H9 (cell line): Measurements from ENCODE around the gene LCNL1. TPM values are rescaled to one million over a fixed set of nuclear protein-coding genes. Genes with fewer than 3 reads are reported as not detected.

ENCODE experiments used
- DNase-seq: peaks from one replicate; pipeline ENCODE4 v3.0.0-alpha.2; 2017
- H2AFZ ChIP-seq: one replicate; pipeline ENCODE4 v1.6.1; 2013; ENCODE audit warnings: mild to moderate bottlenecking, low read length, control low read depth, moderate library complexity
- H2AK5ac ChIP-seq: 2 replicates; pipeline ENCODE4 v1.6.1; 2013; ENCODE audit warnings: low read length, control low read depth, mixed read lengths; ENCODE audit not compliant: insufficient read length
- H2BK120ac ChIP-seq: one replicate; pipeline ENCODE4 v1.6.1; 2013; ENCODE audit warnings: low read depth, mild to moderate bottlenecking, low read length, control low read depth, inconsistent platforms; ENCODE audit not compliant: poor library complexity, severe bottlenecking
- H2BK12ac ChIP-seq: 2 replicates; pipeline ENCODE4 v1.6.1; 2013; ENCODE audit warnings: low read length, control low read depth, mixed read lengths, low read depth; ENCODE audit not compliant: insufficient read length
- H2BK15ac ChIP-seq: 2 replicates; pipeline ENCODE4 v1.6.1; 2013; ENCODE audit warnings: low read depth, low read length, control low read depth
- H2BK20ac ChIP-seq: one replicate; pipeline ENCODE4 v1.6.1; 2013; ENCODE audit warnings: low read depth, mild to moderate bottlenecking, low read length, control low read depth, inconsistent platforms; ENCODE audit not compliant: poor library complexity, severe bottlenecking
- H2BK5ac ChIP-seq: 2 replicates; pipeline ENCODE4 v1.6.1; 2013; ENCODE audit warnings: low read length, control low read depth, mixed read lengths; ENCODE audit not compliant: insufficient read length
- H3K14ac ChIP-seq: 2 replicates; pipeline ENCODE4 v1.6.1; 2013; ENCODE audit warnings: low read length, control low read depth; ENCODE audit not compliant: insufficient read depth
- H3K18ac ChIP-seq: 2 replicates; pipeline ENCODE4 v1.6.1; 2013; ENCODE audit warnings: low read depth, mild to moderate bottlenecking, mixed read lengths, low read length, control low read depth; ENCODE audit not compliant: insufficient read length
- H3K23ac ChIP-seq: 2 replicates; pipeline ENCODE4 v1.6.1; 2013; ENCODE audit warnings: low read length, control low read depth, mixed read lengths, low read depth; ENCODE audit not compliant: insufficient read length
- H3K23me2 ChIP-seq: 2 replicates; pipeline ENCODE4 v1.6.1; 2013; ENCODE audit warnings: low read depth, mild to moderate bottlenecking, mixed read lengths, low read length, control low read depth; ENCODE audit not compliant: insufficient read length, poor library complexity, severe bottlenecking
- H3K27ac ChIP-seq: 2 replicates; pipeline ENCODE4 v1.5.1; 2013; ENCODE audit warnings: low read length, control low read depth, mixed read lengths, low read depth; ENCODE audit not compliant: insufficient read length
- H3K27me3 ChIP-seq: 2 replicates; pipeline ENCODE4 v1.6.1; 2013; ENCODE audit warnings: low read length, control low read depth, inconsistent platforms; ENCODE audit not compliant: insufficient read depth
- H3K4ac ChIP-seq: 2 replicates; pipeline ENCODE4 v1.6.1; 2013; ENCODE audit warnings: low read depth, mild to moderate bottlenecking, control low read depth, inconsistent platforms, low read length, moderate library complexity
- H3K4me1 ChIP-seq: 2 replicates; pipeline ENCODE4 v1.6.1; 2013; ENCODE audit warnings: low read length, control low read depth, inconsistent platforms; ENCODE audit not compliant: insufficient read depth
- H3K4me2 ChIP-seq: 2 replicates; pipeline ENCODE4 v1.6.1; 2013; ENCODE audit warnings: low read length, control low read depth, mixed read lengths; ENCODE audit not compliant: insufficient read length, insufficient read depth
- H3K56ac ChIP-seq: 2 replicates; pipeline ENCODE4 v1.6.1; 2013; ENCODE audit warnings: low read depth, mild to moderate bottlenecking, mixed read lengths, low read length, control low read depth; ENCODE audit not compliant: insufficient read length
- H3K79me1 ChIP-seq: 2 replicates; pipeline ENCODE4 v1.6.1; 2013; ENCODE audit warnings: low read depth, mild to moderate bottlenecking, moderate library complexity, low read length, control low read depth, inconsistent platforms; ENCODE audit not compliant: insufficient read depth, poor library complexity, severe bottlenecking
- H3K79me2 ChIP-seq: 2 replicates; pipeline ENCODE4 v1.6.1; 2013; ENCODE audit warnings: low read length, control low read depth, inconsistent platforms; ENCODE audit not compliant: insufficient read depth
- H3K9ac ChIP-seq: 2 replicates; pipeline ENCODE4 v1.6.1; 2013; ENCODE audit warnings: low read length, control low read depth, mixed read lengths; ENCODE audit not compliant: insufficient read length; ENCODE audit errors: extremely low read depth
- H3K9me3 ChIP-seq: one replicate; pipeline ENCODE4 v1.6.1; 2013; ENCODE audit warnings: low read depth, low read length, inconsistent platforms; ENCODE audit not compliant: control insufficient read depth
- H3T11ph ChIP-seq: one replicate; pipeline ENCODE4 v1.6.1; 2013; ENCODE audit warnings: mild to moderate bottlenecking, low read length, control low read depth, inconsistent platforms
- H4K20me1 ChIP-seq: one replicate; pipeline ENCODE4 v1.6.1; 2013; ENCODE audit not compliant: control insufficient read depth, insufficient read length, insufficient read depth
- H4K5ac ChIP-seq: 2 replicates; pipeline ENCODE4 v1.6.1; 2013; ENCODE audit warnings: low read depth, mild to moderate bottlenecking, mixed read lengths, low read length, control low read depth; ENCODE audit not compliant: insufficient read length
- H4K8ac ChIP-seq: replicated peaks from 2 replicates; pipeline ENCODE4 v1.6.1; 2013; ENCODE audit warnings: low read length, control low read depth, mixed read lengths, low read depth; ENCODE audit not compliant: insufficient read length
- H4K91ac ChIP-seq: 2 replicates; pipeline ENCODE4 v1.6.1; 2013; ENCODE audit warnings: low read depth, mild to moderate bottlenecking, moderate library complexity, mixed read lengths, low read length, control low read depth; ENCODE audit not compliant: insufficient read length
- H3K27ac Mint-ChIP-seq, 3 experiments: 2 replicates in 2 of 3; 3 replicates in 1 of 3; pipeline ENCODE4 v1.8.0; 2020 to 2021; ENCODE audit warnings: mixed read lengths in 3 of 3, mild to moderate bottlenecking in 1 of 3, moderate library complexity in 1 of 3
- H3K27me3 Mint-ChIP-seq: 2 replicates; pipeline ENCODE4 v1.8.0; 2021; ENCODE audit warnings: low read depth, mild to moderate bottlenecking, moderate library complexity, mixed read lengths
- H3K36me3 Mint-ChIP-seq, 3 experiments: 2 replicates in 2 of 3; 3 replicates in 1 of 3; pipeline ENCODE4 v1.8.0; 2020 to 2021; ENCODE audit warnings: low read depth in 3 of 3, mixed read lengths in 3 of 3; ENCODE audit not compliant: insufficient read depth in 1 of 3
- H3K4me1 Mint-ChIP-seq, 2 experiments: 2 replicates each; pipeline ENCODE4 v1.8.0; 2020; ENCODE audit warnings: mixed read lengths in 2 of 2
- H3K4me3 Mint-ChIP-seq, 2 experiments: 2 replicates in 1 of 2; 3 replicates in 1 of 2; pipeline ENCODE4 v1.8.0; 2020 to 2021; ENCODE audit warnings: mild to moderate bottlenecking in 2 of 2, mixed read lengths in 2 of 2, moderate library complexity in 1 of 2
- H3K9me3 Mint-ChIP-seq, 2 experiments: 2 replicates in 1 of 2; 3 replicates in 1 of 2; pipeline ENCODE4 v1.8.0; 2020; ENCODE audit warnings: mild to moderate bottlenecking in 2 of 2, mixed read lengths in 2 of 2, moderate library complexity in 1 of 2
- CTCF ChIP-seq: fragments of 200-600 bp; sonication (generic); conservative IDR thresholded peaks from 3 replicates; pipeline ENCODE4 v1.8.0; 2021; ENCODE audit warnings: antibody characterized with exemption, mild to moderate bottlenecking
- WGBS: extraction: QIAGEN DNeasy Blood & Tissue Kit; methylation state at CpG from one replicate; pipeline ENCODE4 v1.1.7; 2013; ENCODE audit warnings: missing lambda C conversion rate, low lambda C conversion rate, mixed read lengths; ENCODE audit not compliant: insufficient read length; ENCODE audit errors: extremely low coverage; 5-methylcytosine and 5-hydroxymethylcytosine counted together
- total RNA-seq: library from RNA; stranded (reverse); gene quantifications from 2 replicates; pipeline ENCODE4 v1.2.1, GENCODE V29; 2021

LCNL1 gene
- total RNA-seq, 1 experiment from 2014 or later = 0.20 TPM

GRCh38 chr9:136977649-136978072 lies 5.1 kb upstream of the LCNL1 start:
- H3K36me3 Mint-ChIP-seq = peaks cover 0 to 3% (median 0%) of the 10 kb centered on the region in 3 experiments; a peak in 1 of 7 replicates
- Histone ChIP-seq H2BK5ac (no peak overlapping the region), H2BK20ac (no peak overlapping the region), H2AK5ac (no peak overlapping the region), H3K79me1 (no peaks in the 10 kb centered on the region), H3K23me2 (peaks cover 9% of the 10 kb centered on the region), H4K20me1 (no peaks in the 10 kb centered on the region), H3K56ac (no peak overlapping the region), H2BK12ac (no peak overlapping the region), H4K91ac (no peak overlapping the region), H4K5ac (no peak overlapping the region), H3K18ac (peak overlapping the region; percentile 65), H3K4me1 (no peaks in the 10 kb centered on the region; the same call in 1 of the 2 replicates), H3K9ac (no peak overlapping the region), H3K14ac (no peak overlapping the region), H2AFZ (no peak overlapping the region), H2BK120ac (no peak overlapping the region), H3K9me3 (no peaks in the 10 kb centered on the region), H3K27me3 (no peaks in the 10 kb centered on the region), H2BK15ac (no peak overlapping the region), H3T11ph (no peak overlapping the region), H3K23ac (no peak overlapping the region), H4K8ac (no peak overlapping the region), H3K4me2 (peak overlapping the region; percentile 59), H3K79me2 (no peaks in the 10 kb centered on the region), H3K27ac (no peak overlapping the region), H3K4ac (no peak overlapping the region)
- no peak overlapping the region for H3K27ac Mint-ChIP-seq
- WGBS = no CpG with 5 or more reads among the region's 33 CpGs
- H3K4me3 Mint-ChIP-seq = peak overlapping the region; percentile 54 to 78
- TF ChIP-seq CTCF = no peak
- peaks cover 2 to 16% of the 10 kb centered on the region in 2 experiments for H3K4me1 Mint-ChIP-seq
- no peaks in the 10 kb centered on the region for H3K9me3 Mint-ChIP-seq
- DNase-seq = no peak
- H3K27me3 Mint-ChIP-seq = peaks cover 7% of the 10 kb centered on the region
